IMR-90 (cell line): ENCODE data around the gene CCDC177. TPM values are rescaled to one million over a fixed set of nuclear protein-coding genes. Genes with fewer than 3 reads are reported as not detected.

ENCODE experiments used
- ATAC-seq: fragments of 200-7000 bp; cut with Tn5 transposase; 2 replicates; pipeline ENCODE4 v1.9.1; 2020; ENCODE audit warnings: low read depth, mild to moderate bottlenecking, moderate library complexity
- BruUV-seq: library from RNA; stranded (reverse); fragments of 400-500 nt; replicated peaks from 2 replicates; lab custom pipeline; 2021; lab: Mats Ljungman, UMichigan
- CTCF ChIA-PET: fragments of 300-600 bp; formaldehyde crosslinking; extraction: SDS; loops from one replicate; lab custom pipeline; 2021; ENCODE audit warnings: antibody characterized with exemption; lab: Yijun Ruan, JAX
- POLR2A ChIA-PET: fragments of 300-600 bp; sonication (Branson Sonifier 250); formaldehyde crosslinking; loops from one replicate; lab custom pipeline; 2022; ENCODE audit warnings: antibody characterized with exemption; ENCODE audit not compliant: unreplicated experiment; lab: Charles Lee
- DNase-seq: peaks from one replicate; pipeline ENCODE4 v3.0.0; 2013
- H2AFZ ChIP-seq: replicated peaks from 2 replicates; pipeline ENCODE3; 2013; ENCODE audit warnings: low read length, mild to moderate bottlenecking; ENCODE audit not compliant: poor library complexity
- H2AK5ac ChIP-seq: 2 replicates; pipeline ENCODE4 v1.6.1; 2013; ENCODE audit warnings: low read depth, low read length, inconsistent platforms
- H2AK9ac ChIP-seq: replicated peaks from 2 replicates; pipeline ENCODE3; 2013; ENCODE audit warnings: mild to moderate bottlenecking, low read depth, low read length, moderate library complexity; ENCODE audit not compliant: poor library complexity
- H2BK120ac ChIP-seq: 2 replicates; pipeline ENCODE4 v1.6.1; 2013; ENCODE audit warnings: low read depth, low read length, inconsistent platforms
- H2BK15ac ChIP-seq: 3 replicates; pipeline ENCODE4 v1.6.1; 2013; ENCODE audit warnings: low read depth, low read length, inconsistent platforms
- H2BK20ac ChIP-seq: 2 replicates; pipeline ENCODE4 v1.6.1; 2013; ENCODE audit warnings: low read depth, mild to moderate bottlenecking, inconsistent platforms, low read length, moderate library complexity
- H2BK5ac ChIP-seq: 2 replicates; pipeline ENCODE4 v1.6.1; 2013; ENCODE audit warnings: mild to moderate bottlenecking, low read depth, low read length, inconsistent platforms; ENCODE audit not compliant: poor library complexity, severe bottlenecking
- H3K14ac ChIP-seq: replicated peaks from 2 replicates; pipeline ENCODE4 v1.6.1; 2013; ENCODE audit warnings: low read depth, low read length, inconsistent platforms
- H3K18ac ChIP-seq: 2 replicates; pipeline ENCODE4 v1.6.1; 2013; ENCODE audit warnings: low read depth, low read length, control low read depth
- H3K23ac ChIP-seq: 2 replicates; pipeline ENCODE4 v1.6.1; 2013; ENCODE audit warnings: low read depth, low read length, inconsistent platforms
- H3K27ac ChIP-seq: 2 replicates; pipeline ENCODE4 v1.5.1; 2013; ENCODE audit warnings: mild to moderate bottlenecking, control low read depth, low read length; ENCODE audit not compliant: insufficient read depth
- H3K27me3 ChIP-seq: 2 replicates; pipeline ENCODE4 v1.6.1; 2013; ENCODE audit warnings: low read length; ENCODE audit not compliant: control insufficient read depth, insufficient read depth
- H3K36me3 ChIP-seq: 2 replicates; pipeline ENCODE4 v1.6.1; 2013; ENCODE audit warnings: low read length, mixed read lengths; ENCODE audit not compliant: control insufficient read depth, insufficient read depth
- H3K4ac ChIP-seq: 2 replicates; pipeline ENCODE4 v1.6.1; 2013; ENCODE audit warnings: low read depth, low read length, inconsistent platforms
- H3K4me1 ChIP-seq: 2 replicates; pipeline ENCODE4 v1.6.1; 2013; ENCODE audit warnings: low read length, mixed read lengths; ENCODE audit not compliant: control insufficient read depth, insufficient read depth
- H3K4me2 ChIP-seq: 2 replicates; pipeline ENCODE4 v1.6.1; 2013; ENCODE audit warnings: low read depth, mild to moderate bottlenecking, control low read depth, low read length, moderate library complexity
- H3K4me3 ChIP-seq: 2 replicates; pipeline ENCODE4 v1.5.1; 2013; ENCODE audit warnings: low read depth, mild to moderate bottlenecking, control low read depth, low read length, moderate library complexity; ENCODE audit not compliant: insufficient read depth
- H3K56ac ChIP-seq: 2 replicates; pipeline ENCODE4 v1.6.1; 2013; ENCODE audit warnings: low read length, inconsistent platforms; ENCODE audit not compliant: insufficient read depth; ENCODE audit errors: extremely low read depth
- H3K79me1 ChIP-seq, 2 experiments: 2 replicates each; pipeline ENCODE4 v1.6.1; 2013; ENCODE audit warnings: low read length in 2 of 2, inconsistent platforms in 1 of 2, low read depth in 1 of 2
- H3K9ac ChIP-seq: 2 replicates; pipeline ENCODE4 v1.6.1; 2013; ENCODE audit warnings: low read depth, low read length, control low read depth
- H3K9me1 ChIP-seq: 2 replicates; pipeline ENCODE4 v1.6.1; 2013; ENCODE audit warnings: low read length, inconsistent platforms; ENCODE audit not compliant: insufficient read depth
- H3K9me3 ChIP-seq: 2 replicates; pipeline ENCODE4 v1.6.1; 2013; ENCODE audit warnings: low read length; ENCODE audit not compliant: control insufficient read depth, insufficient read depth
- H4K20me1 ChIP-seq: 2 replicates; pipeline ENCODE4 v1.6.1; 2013; ENCODE audit warnings: low read length, inconsistent platforms; ENCODE audit not compliant: insufficient read depth
- H4K5ac ChIP-seq: 2 replicates; pipeline ENCODE4 v1.6.1; 2013; ENCODE audit warnings: mild to moderate bottlenecking, low read depth, low read length, control low read depth
- H4K8ac ChIP-seq, 2 experiments: 2 replicates each; pipeline ENCODE4 v1.6.1; 2013; ENCODE audit warnings: low read depth in 2 of 2, low read length in 2 of 2, control low read depth in 1 of 2, inconsistent platforms in 1 of 2
- H4K91ac ChIP-seq: 2 replicates; pipeline ENCODE4 v1.6.1; 2013; ENCODE audit warnings: low read depth, low read length, inconsistent platforms; ENCODE audit not compliant: insufficient read depth
- CEBPB ChIP-seq: IDR thresholded peaks from 2 replicates; pipeline ENCODE4 v1.6.1; 2012; ENCODE audit warnings: low read depth, low read length, improper control_type of control experiment
- POLR2A ChIP-seq: IDR thresholded peaks from 2 replicates; pipeline ENCODE4 v1.6.1; 2012; ENCODE audit warnings: mild to moderate bottlenecking, low read depth, low read length
- RAD21 ChIP-seq: IDR thresholded peaks from 2 replicates; pipeline ENCODE4 v1.6.1; 2012; ENCODE audit warnings: low read length, improper control_type of control experiment
- RCOR1 ChIP-seq: IDR thresholded peaks from 2 replicates; pipeline ENCODE4 v1.6.1; 2012; ENCODE audit warnings: mild to moderate bottlenecking, low read length, improper control_type of control experiment; ENCODE audit not compliant: insufficient replicate concordance
- dilution Hi-C: fragments of 300-500 bp; cut with HindIII; formaldehyde crosslinking; loops from one replicate; pipeline ENCODE4 v1.14.3; 2018; ENCODE audit warnings: low sequenced_read_pairs; ENCODE audit not compliant: unreplicated experiment
- in situ Hi-C: fragments of 300-500 bp; cut with MboI; formaldehyde crosslinking; loops from 3 replicates; pipeline ENCODE4 v1.14.3; 2019; ENCODE audit warnings: low sequenced_read_pairs, inconsistent platforms, mixed read lengths
- intact Hi-C: fragments of 100-400 bp; cut with micrococcal nuclease; formaldehyde crosslinking; loops from 2 replicates; pipeline ENCODE4 v1.10.0; 2022
- polyA plus RNA-seq, 3 experiments: library from polyadenylated mRNA; depleted of rRNA; stranded (reverse); fragments of >200 nt; gene quantifications; 2 replicates each; pipeline ENCODE4 v1.2.3, GENCODE V29; 2012; ENCODE audit warnings: low replicate concordance in 1 of 3
- total RNA-seq: library from RNA; depleted of rRNA; stranded (reverse); fragments of >200 nt; gene quantifications from 2 replicates; pipeline ENCODE4 v1.2.3, GENCODE V29; 2012
- TF ChIP-seq, protein P1 (sequence below): fragments of 150-350 bp; IDR thresholded peaks from 2 replicates; pipeline ENCODE4 v1.6.1; 2017; ENCODE audit warnings: mild to moderate bottlenecking, antibody characterized with exemption, low read length, low read depth

CCDC177 gene
- total and polyA plus RNA-seq, 2 of the 4 experiments (the other 2 are of a cell fraction), result not detected

DNA sequence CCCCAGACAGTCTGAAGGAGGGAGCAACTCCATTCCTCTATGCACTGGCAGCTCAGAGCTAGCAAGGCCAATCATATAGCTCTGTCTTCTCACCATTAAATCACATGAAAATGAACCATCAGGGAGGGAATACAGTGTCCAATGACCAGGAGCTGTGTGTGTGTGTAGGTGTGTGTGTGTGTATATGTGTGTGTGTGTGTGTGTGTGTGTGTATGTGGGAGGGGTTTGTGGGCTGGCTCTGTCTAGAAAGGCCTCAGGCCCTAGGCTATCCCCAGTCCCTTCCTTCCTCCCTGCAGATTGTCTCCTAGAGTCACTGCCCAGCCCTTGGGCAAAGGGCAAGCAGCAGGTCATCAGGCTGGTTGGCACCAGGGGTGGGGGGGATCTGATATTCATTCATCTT lies 31.1 kb upstream of the CCDC177 start:
- Histone ChIP-seq H3K36me3 (no peaks in the 10 kb centered on the region), H2AK9ac (peak overlapping the region; percentile 74), H3K9me3 (no peaks in the 10 kb centered on the region), H4K20me1 (0 out of 2 replicates have a peak, but pooled peaks cover 3% of the 10 kb centered on the region), H3K4ac (no peak overlapping the region), H2BK120ac (no peak overlapping the region), H3K23ac (peak overlapping the region; percentile 13; the same call in 1 of the 2 replicates), H3K27ac (no peak overlapping the region), H2AFZ (no peak overlapping the region), H3K79me1 (peaks cover 9 to 10% of the 10 kb centered on the region in 2 experiments), H2BK15ac (no peak overlapping the region; the same call in 2 of the 3 replicates), H3K4me1 (peaks cover 15% of the 10 kb centered on the region), H2BK5ac (no peak overlapping the region), H3K14ac (no peak overlapping the region), H3K4me3 (no peak overlapping the region), H3K27me3 (no peaks in the 10 kb centered on the region; the same call in 1 of the 2 replicates), H3K9me1 (peaks cover 8% of the 10 kb centered on the region; the same call in 1 of the 2 replicates), H3K4me2 (no peak overlapping the region), H4K5ac (no peak overlapping the region), H4K91ac (no peak overlapping the region; the same call in 1 of the 2 replicates), H4K8ac (no peak overlapping the region), H2AK5ac (peak overlapping the region; percentile 27), H2BK20ac (no peak overlapping the region), H3K18ac (no peak overlapping the region), H3K56ac (no peak overlapping the region), H3K9ac (no peak overlapping the region)
- BruUV-seq, result no TSS peak
- in situ Hi-C loops, result loop anchor here (5.0 kb wide), 1 partner anchor 112 kb away; no protein-coding TSS in a partner anchor
- DNase-seq, result no peak
- intact Hi-C loops, result no loop called here
- TF ChIP-seq RAD21 (no peak), CEBPB (no peak), RCOR1 (no peak), POLR2A (no peak)
- TF ChIP-seq, protein P1, sequence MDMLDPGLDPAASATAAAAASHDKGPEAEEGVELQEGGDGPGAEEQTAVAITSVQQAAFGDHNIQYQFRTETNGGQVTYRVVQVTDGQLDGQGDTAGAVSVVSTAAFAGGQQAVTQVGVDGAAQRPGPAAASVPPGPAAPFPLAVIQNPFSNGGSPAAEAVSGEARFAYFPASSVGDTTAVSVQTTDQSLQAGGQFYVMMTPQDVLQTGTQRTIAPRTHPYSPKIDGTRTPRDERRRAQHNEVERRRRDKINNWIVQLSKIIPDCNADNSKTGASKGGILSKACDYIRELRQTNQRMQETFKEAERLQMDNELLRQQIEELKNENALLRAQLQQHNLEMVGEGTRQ, result no peak
- dilution Hi-C loops, result no loop called here
- ATAC-seq, result no peak
- POLR2A ChIA-PET, result no interaction called here
- CTCF ChIA-PET, result interaction anchor here (0.6 to 2.6 kb wide), 2 partner anchors 121 to 311 kb away, joined by 5 to 12 read pairs; no protein-coding TSS in a partner anchor
